Sigmoid colon (tissue), 7 donors: ENCODE data around the gene SYMPK. TPM values are rescaled to one million over a fixed set of nuclear protein-coding genes. Genes with fewer than 3 reads are reported as not detected.

ENCODE experiments used
- DNase-seq: peaks from one replicate; pipeline ENCODE4 v3.0.0-alpha.2; 2019
- H3K27ac ChIP-seq, 4 donors: fragments of 200-600 bp; sonication (generic); one replicate each; pipeline ENCODE4 v1.5.1; 2016 to 2019; ENCODE audit warnings: mild to moderate bottlenecking in 1 of 4
- H3K27me3 ChIP-seq, 3 donors: fragments of 200-600 bp; sonication (generic); one replicate each; pipeline ENCODE4 v1.5.1; 2019; ENCODE audit warnings: mild to moderate bottlenecking in 1 of 3
- H3K36me3 ChIP-seq, 4 donors: fragments of 200-600 bp; sonication (generic); one replicate each; pipeline ENCODE4 v1.5.1; 2016 to 2019
- H3K4me1 ChIP-seq, 4 donors: fragments of 200-600 bp; sonication (generic); one replicate each; pipeline ENCODE4 v1.5.1; 2017 to 2019
- H3K4me3 ChIP-seq, 4 donors: fragments of 200-600 bp; sonication (generic); one replicate each; pipeline ENCODE4 v1.5.1; 2017 to 2019; ENCODE audit warnings: mild to moderate bottlenecking in 2 of 4, moderate library complexity in 1 of 4
- H3K9me3 ChIP-seq, 4 donors: fragments of 200-600 bp in 3 of 4; sonication (generic) in 3 of 4; one replicate each; pipeline versions ENCODE4 v1.5.1 to v1.6.1; 2013 to 2019
- EP300 ChIP-seq, 4 donors: sonication (generic); formaldehyde crosslinking; IDR thresholded peaks; one replicate each; pipeline ENCODE4 v1.6.1; 2017; ENCODE audit warnings: antibody characterized with exemption in 4 of 4
- POLR2A ChIP-seq, 2 donors: fragments of 450-650 bp; IDR thresholded peaks; one replicate each; pipeline ENCODE4 v1.6.1; 2016; ENCODE audit warnings: antibody characterized with exemption in 2 of 2, mild to moderate bottlenecking in 2 of 2, moderate library complexity in 2 of 2
- POLR2AphosphoS5 ChIP-seq, 4 donors: sonication (generic); formaldehyde crosslinking; IDR thresholded peaks; one replicate each; pipeline ENCODE4 v1.6.1; 2017; ENCODE audit warnings: antibody characterized with exemption in 4 of 4
- WGBS, 2 donors: extraction: QIAGEN DNeasy Blood & Tissue Kit; methylation state at CpG; one replicate each; pipeline ENCODE4 v1.1.7; 2013; 5-methylcytosine and 5-hydroxymethylcytosine counted together
- intact Hi-C: fragments of 100-400 bp; cut with DNase I; formaldehyde crosslinking; loops from one replicate; pipeline ENCODE4 v1.15.1; 2023
- polyA plus RNA-seq, 3 donors: library from polyadenylated mRNA; stranded (reverse); fragments of 200-250 nt; gene quantifications; one replicate each; pipeline ENCODE4 v1.2.3, GENCODE V29; 2013
- total RNA-seq, 4 donors: library from RNA; depleted of rRNA; stranded (reverse); fragments of >200 nt; gene quantifications; one replicate each; pipeline ENCODE4 v1.1.0, GENCODE V29; 2016
- TF ChIP-seq, protein P1 (sequence below), 4 experiments: fragments of 450-650 bp in 3 of 4; fragments of 200-600 bp in 1 of 4; IDR thresholded peaks; one replicate each; pipeline ENCODE4 v1.5.1; 2016 to 2019; ENCODE audit warnings: antibody characterized with exemption in 4 of 4, mild to moderate bottlenecking in 3 of 4, moderate library complexity in 2 of 4
- donor health status: healthy with polysubstance abuse.
- donor health status: Bipolar disorder and iron deficiency.
- donor health status: healthy.

The SYMPK gene
- total and polyA plus RNA-seq, 7 donors = 18.2 to 84.4 (median 28.5) TPM

DNA sequence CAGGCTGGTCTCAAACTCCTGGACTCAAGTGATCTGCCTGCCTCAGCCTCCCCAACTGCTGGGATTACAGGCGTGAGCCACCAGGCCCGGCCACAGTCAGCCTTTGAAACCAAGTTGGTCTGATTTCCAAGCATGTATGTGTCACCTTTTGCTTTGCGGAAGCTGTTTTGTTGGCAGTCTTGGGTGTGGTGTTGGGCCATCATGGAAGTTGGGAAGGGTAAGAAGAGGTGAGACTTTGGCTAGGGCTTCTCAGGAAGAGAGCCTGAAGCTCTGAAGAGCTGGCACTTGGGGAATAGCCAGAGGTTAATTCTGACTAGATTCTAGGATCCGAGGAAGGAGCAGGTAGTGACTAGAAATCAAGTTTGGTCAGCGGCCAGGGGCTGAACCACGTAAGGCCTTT is 50.6 kb downstream of the SYMPK start:
- TF ChIP-seq, protein P1, sequence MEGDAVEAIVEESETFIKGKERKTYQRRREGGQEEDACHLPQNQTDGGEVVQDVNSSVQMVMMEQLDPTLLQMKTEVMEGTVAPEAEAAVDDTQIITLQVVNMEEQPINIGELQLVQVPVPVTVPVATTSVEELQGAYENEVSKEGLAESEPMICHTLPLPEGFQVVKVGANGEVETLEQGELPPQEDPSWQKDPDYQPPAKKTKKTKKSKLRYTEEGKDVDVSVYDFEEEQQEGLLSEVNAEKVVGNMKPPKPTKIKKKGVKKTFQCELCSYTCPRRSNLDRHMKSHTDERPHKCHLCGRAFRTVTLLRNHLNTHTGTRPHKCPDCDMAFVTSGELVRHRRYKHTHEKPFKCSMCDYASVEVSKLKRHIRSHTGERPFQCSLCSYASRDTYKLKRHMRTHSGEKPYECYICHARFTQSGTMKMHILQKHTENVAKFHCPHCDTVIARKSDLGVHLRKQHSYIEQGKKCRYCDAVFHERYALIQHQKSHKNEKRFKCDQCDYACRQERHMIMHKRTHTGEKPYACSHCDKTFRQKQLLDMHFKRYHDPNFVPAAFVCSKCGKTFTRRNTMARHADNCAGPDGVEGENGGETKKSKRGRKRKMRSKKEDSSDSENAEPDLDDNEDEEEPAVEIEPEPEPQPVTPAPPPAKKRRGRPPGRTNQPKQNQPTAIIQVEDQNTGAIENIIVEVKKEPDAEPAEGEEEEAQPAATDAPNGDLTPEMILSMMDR (IDR thresholded peaks at IDR 0.05) = no peak
- TF ChIP-seq POLR2A (IDR thresholded peaks at IDR 0.05) (no peak), EP300 (IDR thresholded peaks at IDR 0.05) (no peak), POLR2AphosphoS5 (IDR thresholded peaks at IDR 0.05) (no peak)
- Histone ChIP-seq H3K9me3 (no peaks in the 10 kb centered on the region), H3K27me3 (peaks cover 8 to 43% (median 24%) of the 10 kb centered on the region in 3 donors), H3K36me3 (no peaks in the 10 kb centered on the region), H3K4me3 (no peak overlapping the region), H3K4me1 (peaks cover 0 to 28% (median 20%) of the 10 kb centered on the region in 4 donors), H3K27ac (no peak overlapping the region)
- intact Hi-C loops = no loop called here
- no peak for DNase-seq
- WGBS, 2 donors = 88 to 92% methylated on average over 6 of the region's 6 CpGs

DNA sequence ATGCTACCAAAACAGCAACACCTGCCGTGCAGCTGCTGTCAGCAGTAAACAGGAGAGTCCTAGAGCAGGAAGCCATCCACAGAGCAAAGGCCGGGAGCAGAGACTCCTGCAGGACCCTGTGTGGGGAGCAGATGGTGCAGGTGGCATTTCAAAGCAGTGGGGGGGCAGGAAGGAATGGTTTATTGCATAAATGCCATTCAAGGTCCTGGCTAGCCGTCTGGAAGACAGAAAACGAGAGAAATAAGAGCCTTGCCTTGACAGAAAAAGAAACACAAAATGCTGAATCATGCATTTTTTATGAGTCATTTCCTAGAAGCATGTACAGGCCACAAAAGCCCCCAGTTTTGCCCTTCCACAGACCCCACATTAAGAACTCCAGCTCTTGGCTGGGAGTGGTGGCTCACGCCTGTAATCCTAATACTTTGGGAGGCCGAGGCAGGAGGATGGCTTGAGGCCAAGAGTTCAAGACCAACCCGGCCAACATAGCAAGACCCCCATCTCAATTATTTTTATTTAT is 53.2 kb downstream of the SYMPK start:
- H3K4me1 ChIP-seq = peaks cover 0 to 6% (median 3%) of the 10 kb centered on the region in 4 donors
- DNase-seq = no peak
- H3K36me3 ChIP-seq = no peaks in the 10 kb centered on the region
- H3K27me3 ChIP-seq = peaks cover 0 to 27% (median 15%) of the 10 kb centered on the region in 3 donors
- WGBS, 2 donors = 4 to 20% methylated on average over 7 of the region's 7 CpGs
- TF ChIP-seq POLR2A (IDR thresholded peaks at IDR 0.05) = no peak
- TF ChIP-seq, protein P1 (IDR thresholded peaks at IDR 0.05) = no peak
- H3K9me3 ChIP-seq = no peaks in the 10 kb centered on the region
- H3K27ac ChIP-seq = no peak overlapping the region
- no peak overlapping the region for H3K4me3 ChIP-seq
- intact Hi-C loops = no loop called here

DNA sequence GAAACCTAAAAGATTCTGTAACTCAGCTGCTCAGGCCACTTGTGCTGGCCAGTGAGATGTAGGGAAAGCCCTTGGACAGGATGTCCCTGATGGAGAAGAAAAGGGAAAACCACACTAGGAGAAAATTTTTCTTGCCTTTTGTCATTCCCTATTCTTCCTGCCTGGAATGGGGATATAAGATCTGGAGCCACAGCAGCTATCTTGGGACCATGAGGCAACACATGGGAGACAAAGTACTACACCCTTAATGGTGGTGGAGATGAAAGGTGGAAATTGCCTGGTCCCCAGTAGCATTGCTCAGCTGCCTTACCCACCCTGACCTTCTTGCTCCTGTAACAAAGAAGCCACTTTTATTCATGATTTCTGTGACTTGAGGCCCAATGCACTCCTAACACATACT is 57.2 kb downstream of the SYMPK start:
- no peaks in the 10 kb centered on the region for H3K36me3 ChIP-seq
- no peak overlapping the region for H3K27ac ChIP-seq
- no peaks in the 10 kb centered on the region for H3K27me3 ChIP-seq
- intact Hi-C loops = no loop called here
- H3K4me3 ChIP-seq = no peak overlapping the region
- DNase-seq = no peak
- no peak for TF ChIP-seq POLR2A (IDR thresholded peaks at IDR 0.05)
- TF ChIP-seq, protein P1 (IDR thresholded peaks at IDR 0.05) = no peak
- TF ChIP-seq EP300 (IDR thresholded peaks at IDR 0.05) = no peak
- TF ChIP-seq POLR2AphosphoS5 (IDR thresholded peaks at IDR 0.05) = no peak
- peaks cover 0 to 5% (median 2%) of the 10 kb centered on the region in 4 donors for H3K4me1 ChIP-seq
- no peaks in the 10 kb centered on the region for H3K9me3 ChIP-seq

DNA sequence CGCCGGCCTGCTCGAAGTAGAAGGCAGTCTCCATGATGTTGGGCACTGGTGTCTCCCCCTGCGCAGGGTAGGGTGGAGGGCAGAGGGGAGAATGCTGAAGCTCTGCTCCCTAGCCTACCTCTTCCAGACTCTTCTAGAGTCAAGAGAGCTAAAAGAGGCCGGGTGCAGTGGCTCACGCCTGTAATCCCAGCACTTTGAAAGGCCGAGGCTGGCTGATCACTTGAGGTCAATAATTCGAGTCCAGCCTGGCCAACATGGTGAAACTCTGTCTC is 58.1 kb downstream of the SYMPK start:
- Histone ChIP-seq H3K4me3 (no peak overlapping the region), H3K27ac (no peak overlapping the region), H3K36me3 (no peaks in the 10 kb centered on the region), H3K27me3 (no peaks in the 10 kb centered on the region), H3K4me1 (peaks cover 0 to 5% (median 2%) of the 10 kb centered on the region in 4 donors), H3K9me3 (no peaks in the 10 kb centered on the region)
- intact Hi-C loops = no loop called here
- TF ChIP-seq POLR2AphosphoS5 (IDR thresholded peaks at IDR 0.05) = no peak
- no peak for TF ChIP-seq EP300 (IDR thresholded peaks at IDR 0.05)
- TF ChIP-seq, protein P1 (IDR thresholded peaks at IDR 0.05) = no peak
- no peak for TF ChIP-seq POLR2A (IDR thresholded peaks at IDR 0.05)
- WGBS, 2 donors = 86 to 93% methylated on average over 8 of the region's 8 CpGs
- DNase-seq = no peak
